Motor neuron (in vitro differentiated cells): Measurements from ENCODE around the gene SETMAR. TPM values are rescaled to one million over a fixed set of nuclear protein-coding genes. Genes with fewer than 3 reads are reported as not detected.

Source experiments
- ATAC-seq, 8 experiments: fragments of 200-7000 bp; cut with Tn5 transposase; replicated peaks in 6 of 8; 2 replicates each; pipeline ENCODE4 v1.8.0; 2021; ENCODE audit warnings: mild to moderate bottlenecking in 8 of 8, moderate library complexity in 8 of 8
- H3K27ac ChIP-seq, 2 donors: fragments of 250-450 bp; sonication (Bioruptor Pico); 2 replicates each; pipeline ENCODE4 v1.9.0; 2021; ENCODE audit warnings: antibody characterized with exemption in 2 of 2, mild to moderate bottlenecking in 2 of 2, moderate library complexity in 1 of 2
- H3K4me1 ChIP-seq, 2 donors: fragments of 250-450 bp; sonication (Bioruptor Pico); replicated peaks in 1 of 2; 2 replicates each; pipeline ENCODE4 v1.6.1; 2021; ENCODE audit warnings: antibody characterized with exemption in 2 of 2, mild to moderate bottlenecking in 2 of 2, moderate library complexity in 1 of 2
- H3K4me3 ChIP-seq, 5 donors: fragments of 250-450 bp; sonication (Bioruptor Pico); 2 replicates each; pipeline ENCODE4 v1.9.0; 2021; ENCODE audit warnings: antibody characterized with exemption in 5 of 5, mild to moderate bottlenecking in 5 of 5, moderate library complexity in 4 of 5
- WGBS, 10 experiments: fragments of 450-650 bp; shearing (Covaris generic); methylation state at CpG; one replicate each; pipeline ENCODE4 v1.0.0; 2022; 5-methylcytosine and 5-hydroxymethylcytosine counted together
- in situ Hi-C, 9 experiments: fragments of 400-800 bp; cut with MboI; loops; one replicate each; pipeline ENCODE4 v1.15.0; 2021; ENCODE audit warnings: low sequenced_read_pairs in 9 of 9, low pct_unique_long_range_greater_than_20kb in 2 of 9; ENCODE audit not compliant: unreplicated experiment in 9 of 9
- total RNA-seq, 8 experiments: library from RNA; unstranded; fragments of 300-600 nt; gene quantifications; 2 replicates each; pipeline versions ENCODE4 v1.2.3 to v1.2.4, GENCODE V29; 2022

Gene SETMAR
- total RNA-seq, 8 experiments from 2014 or later, result 14.0 to 34.0 (median 21.0) TPM

- 58 to 100% (median 85%) methylated on average over 1 to 6 of the region's 6 CpGs for WGBS, 10 experiments
- Histone ChIP-seq H3K4me1 (peaks cover 0 to 2% of the 10 kb centered on the region in 2 donors), H3K27ac (no peak overlapping the region), H3K4me3 (no peak overlapping the region)
- no peak for ATAC-seq
- in situ Hi-C loops, result loop anchor here in 3 of 9 experiments (25.0 kb wide), 2 partner anchors 126 to 276 kb away; partner anchors contain the start of gene ITPR1 (in 1 of the 3)
Measured at GRCh38 chr3:4360817-4361216, 57.6 kb downstream of the SETMAR start.

- 83 to 100% (median 100%) methylated on average over 1 to 2 of the region's 2 CpGs; no CpG with 5 or more reads in 3 of the 10 experiments for WGBS, 10 experiments
- ATAC-seq, result no peak
- Histone ChIP-seq H3K4me3 (no peak overlapping the region), H3K4me1 (no peaks in the 10 kb centered on the region), H3K27ac (no peak overlapping the region)
- in situ Hi-C loops, result loop anchor here in 3 of 9 experiments (25.0 kb wide), 2 partner anchors 125 to 275 kb away; partner anchors contain the start of gene ITPR1 (in 1 of the 3)
Measured at GRCh38 chr3:4362523-4362922, 59.4 kb downstream of the SETMAR start.

Other genes starting within 250 kb of the SETMAR start
- 10 to 100 TPM in 4 of 8 experiments, 1 to 10 TPM in 4; 3.1 to 52.6 (median 12.1) TPM for gene SUMF1, start 163.9 kb downstream of the SETMAR start, total RNA-seq
- gene ITPR1, start 190.0 kb downstream of the SETMAR start, total RNA-seq, result 100 to 1,000 TPM in 3 of 8 experiments, 10 to 100 TPM in 1, 1 to 10 TPM in 4; 2.2 to 167 (median 12.2) TPM